MM.1S (cell line): ENCODE data around the gene PLAAT4.

Source experiments
- CTCF ChIP-seq: fragments of 300-600 bp; sonication (generic); IDR thresholded peaks from 2 replicates; pipeline ENCODE4 v1.5.1; 2016; ENCODE audit warnings: antibody characterized with exemption, low read length, mixed read lengths
- EZH2 ChIP-seq: fragments of 300-600 bp; sonication (generic); optimal IDR thresholded peaks from 2 replicates; pipeline ENCODE3; 2017; ENCODE audit warnings: low read depth, mild to moderate bottlenecking, antibody characterized with exemption, low read length, mixed read lengths
- EZH2phosphoT487 ChIP-seq: fragments of 300-600 bp; sonication (generic); IDR thresholded peaks from 2 replicates; pipeline ENCODE4 v1.6.1; 2018; ENCODE audit warnings: antibody characterized with exemption, low read length

GRCh38 chr11:63554877-63555223 is 18.2 kb downstream of the PLAAT4 start:
- TF ChIP-seq CTCF (no peak), EZH2 (no peak), EZH2phosphoT487 (no peak)
